Skeletal muscle tissue (tissue), 5 donors: ENCODE measurements around the gene STBD1. TPM values are rescaled to one million over a fixed set of nuclear protein-coding genes. Genes with fewer than 3 reads are reported as not detected.
"Not testable (repeated sequence)": the region's sequence is repeated elsewhere in the genome, so short reads cannot be mapped to it uniquely, and the experiment has no call there.

Source experiments
- H3K27ac ChIP-seq: one replicate; pipeline ENCODE4 v1.7.0; 2013; ENCODE audit warnings: mild to moderate bottlenecking, low read depth, low read length, inconsistent platforms
- H3K27me3 ChIP-seq, 3 donors: one replicate each; pipeline ENCODE4 v1.7.0; 2013; ENCODE audit warnings: low read length in 3 of 3; ENCODE audit not compliant: control insufficient read depth in 3 of 3, insufficient read depth in 3 of 3
- H3K36me3 ChIP-seq, 3 donors: one replicate each; pipeline ENCODE4 v1.7.0; 2013; ENCODE audit warnings: low read length in 3 of 3; ENCODE audit not compliant: control insufficient read depth in 3 of 3, insufficient read depth in 3 of 3
- H3K4me1 ChIP-seq, 3 donors: one replicate each; pipeline ENCODE4 v1.7.0; 2013; ENCODE audit warnings: low read length in 3 of 3, mild to moderate bottlenecking in 3 of 3; ENCODE audit not compliant: control insufficient read depth in 3 of 3, insufficient read depth in 3 of 3
- H3K4me3 ChIP-seq, 3 donors: one replicate each; pipeline ENCODE4 v1.7.0; 2013; ENCODE audit warnings: low read length in 3 of 3
- H3K9ac ChIP-seq, 3 donors: one replicate each; pipeline ENCODE4 v1.7.0; 2013; ENCODE audit warnings: low read length in 3 of 3, mild to moderate bottlenecking in 3 of 3, moderate library complexity in 2 of 3, low read depth in 1 of 3
- H3K9me3 ChIP-seq, 3 donors: one replicate each; pipeline ENCODE4 v1.7.0; 2013; ENCODE audit warnings: low read length in 3 of 3; ENCODE audit not compliant: control insufficient read depth in 3 of 3
- small RNA-seq: library from RNA; depleted of rRNA; stranded (forward); fragments of <200 nt; gene quantifications from one replicate; pipeline ENCODE3, GENCODE V24; 2014
- total RNA-seq: library from RNA; depleted of rRNA; stranded (reverse); fragments of >200 nt; gene quantifications from one replicate; pipeline ENCODE4 v1.2.3, GENCODE V29; 2014
- donor health status: Osteomylitis.

STBD1 gene
- total RNA-seq, 1 donor from 2014 or later: 27.1 TPM

DNA sequence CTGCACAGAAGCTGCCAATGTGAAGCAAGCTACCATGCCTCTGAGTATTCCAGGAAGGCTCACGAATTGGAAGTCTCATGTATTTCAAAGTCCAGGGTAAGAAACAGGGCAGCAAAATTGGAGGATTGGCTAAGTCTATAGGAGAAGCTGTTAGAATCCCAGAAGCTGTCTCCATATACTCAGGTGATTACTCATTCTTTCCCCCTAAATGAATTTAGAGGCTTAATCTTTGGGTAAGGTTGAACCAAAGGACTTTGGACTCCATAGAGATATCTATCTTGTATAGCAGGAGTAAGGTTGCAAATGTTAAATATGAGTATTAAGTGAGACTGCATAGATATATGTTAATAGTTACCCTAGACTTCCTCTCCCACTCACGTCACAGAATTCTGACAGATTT is 36.3 kb downstream of the STBD1 start:
- H3K36me3 ChIP-seq: no peaks in the 10 kb centered on the region
- no peaks in the 10 kb centered on the region for H3K9me3 ChIP-seq
- no peaks in the 10 kb centered on the region for H3K27me3 ChIP-seq
- H3K27ac ChIP-seq: no peak overlapping the region
- no peak overlapping the region for H3K9ac ChIP-seq
- peaks cover 0 to 3% (median 0%) of the 10 kb centered on the region in 3 donors for H3K4me1 ChIP-seq
- H3K4me3 ChIP-seq: no peak overlapping the region

DNA sequence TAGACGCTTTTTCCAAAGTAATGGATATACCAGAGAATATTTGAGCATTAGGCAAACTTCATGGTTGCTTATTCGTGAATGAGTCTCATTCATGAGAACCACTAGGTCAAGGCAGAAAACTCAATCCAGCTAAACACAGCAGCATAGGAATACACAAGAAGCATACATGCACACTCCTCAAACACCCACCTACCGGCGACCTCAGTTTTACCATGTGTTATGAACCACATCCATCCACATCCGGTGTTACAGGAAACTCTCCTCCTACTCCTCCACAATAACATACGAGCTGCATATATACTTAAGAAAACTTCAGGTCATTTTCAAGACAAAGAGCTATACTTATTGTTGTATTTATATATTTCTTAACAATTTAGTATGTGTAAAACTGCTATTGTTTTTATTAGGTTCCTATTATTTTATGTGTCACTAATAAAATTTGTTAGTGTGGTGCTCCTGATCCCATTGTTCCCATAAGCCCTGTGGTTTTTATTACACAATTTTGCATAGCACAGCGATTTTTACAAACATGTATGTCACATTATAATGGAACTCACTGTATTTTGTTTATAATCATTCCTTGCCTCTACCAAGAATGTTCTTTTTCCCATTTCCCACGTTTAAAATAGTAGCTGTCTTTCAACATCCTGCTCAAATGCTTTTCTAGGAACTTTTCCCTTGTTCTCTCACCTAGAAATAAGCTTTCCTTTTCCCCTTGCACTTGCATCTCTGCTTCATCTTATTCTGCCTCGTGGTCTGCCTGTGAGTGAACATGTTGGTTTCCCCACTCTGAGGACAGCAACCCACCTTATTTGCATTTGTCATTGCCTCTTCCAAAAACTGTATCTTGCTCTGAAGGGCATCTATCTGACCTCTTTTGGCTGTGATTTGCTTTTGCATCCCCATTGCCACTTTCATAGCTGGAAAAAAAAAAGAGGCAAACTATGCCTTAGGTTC is 48.3 kb downstream of the STBD1 start:
- H3K9me3 ChIP-seq: no peaks in the 10 kb centered on the region
- H3K4me3 ChIP-seq: no peak overlapping the region
- no peak overlapping the region for H3K9ac ChIP-seq
- H3K27ac ChIP-seq: no peak overlapping the region
- no peaks in the 10 kb centered on the region for H3K27me3 ChIP-seq
- H3K4me1 ChIP-seq: no peaks in the 10 kb centered on the region
- no peaks in the 10 kb centered on the region for H3K36me3 ChIP-seq

DNA sequence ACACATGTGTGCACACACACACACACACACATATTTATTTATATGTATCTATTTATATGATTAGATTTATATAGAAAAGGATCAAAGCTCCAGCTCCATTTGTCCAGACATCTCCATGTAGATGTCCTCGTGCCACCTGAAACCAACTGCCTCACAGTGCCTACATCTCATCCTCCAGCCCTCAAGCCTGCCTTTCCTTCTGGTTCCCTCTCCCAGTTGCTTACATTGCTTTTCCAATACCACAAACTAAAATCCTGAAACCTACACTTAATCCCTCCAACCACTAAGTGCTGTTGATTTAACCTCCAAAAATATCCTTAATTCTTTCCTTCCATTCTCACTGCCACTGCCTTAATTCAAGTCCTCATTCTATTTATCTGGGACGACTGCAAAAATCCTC is 51.4 kb downstream of the STBD1 start:
- no peaks in the 10 kb centered on the region for H3K9me3 ChIP-seq
- no peak overlapping the region for H3K9ac ChIP-seq
- H3K4me3 ChIP-seq: no peak overlapping the region
- H3K27me3 ChIP-seq: no peaks in the 10 kb centered on the region
- H3K36me3 ChIP-seq: no peaks in the 10 kb centered on the region
- H3K27ac ChIP-seq: no peak overlapping the region
- H3K4me1 ChIP-seq: no peaks in the 10 kb centered on the region

DNA sequence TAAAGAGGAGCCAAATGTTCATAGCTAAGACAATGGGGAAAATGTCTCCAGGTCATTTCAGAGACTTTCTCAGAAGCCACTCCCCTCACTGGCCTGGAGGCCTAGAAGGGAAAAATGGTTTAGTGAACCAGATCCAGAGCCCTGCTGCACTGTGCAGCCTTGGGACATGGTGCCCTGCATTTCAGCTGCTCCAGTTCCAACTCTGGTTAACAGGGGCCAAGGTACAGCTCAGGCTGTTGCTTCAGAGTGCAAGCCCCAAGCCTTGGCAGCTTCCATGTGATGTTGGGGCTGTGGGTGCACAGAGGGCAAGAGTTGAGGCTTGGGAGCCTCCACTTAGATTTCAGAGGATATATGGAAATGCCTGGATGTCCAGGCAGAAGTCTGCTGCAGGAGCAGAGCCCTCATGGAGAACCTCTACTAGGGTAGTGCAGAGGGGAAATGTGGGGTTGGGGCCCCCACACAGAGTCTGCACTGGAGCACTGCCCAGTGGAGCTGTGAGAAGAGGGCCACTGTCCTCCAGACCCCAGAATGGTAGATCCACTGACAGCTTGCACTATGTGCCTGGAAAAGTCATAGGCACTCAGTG is 53.4 kb downstream of the STBD1 start:
- H3K4me1 ChIP-seq, H3K36me3 ChIP-seq, H3K9ac ChIP-seq, H3K27me3 ChIP-seq, H3K4me3 ChIP-seq, H3K9me3 ChIP-seq, H3K27ac ChIP-seq: not testable (repeated sequence)

Small RNA genes within 50 kb of the gene (small RNA-seq; reads per million reads assigned to genes)
- not detected for gene RNU6-1000P

Other genes starting within 250 kb of the STBD1 start
- gene ART3, start 232.0 kb upstream of the STBD1 start, total RNA-seq: 19.3 TPM
- 78.8 TPM for gene NUP54, start 158.3 kb upstream of the STBD1 start, total RNA-seq
- gene SCARB2, start 92.9 kb upstream of the STBD1 start, total RNA-seq: 125 TPM
- 0.52 TPM for gene FAM47E, start 55.0 kb upstream of the STBD1 start, total RNA-seq
- gene CCDC158, start 114.4 kb downstream of the STBD1 start, total RNA-seq: 1.0 TPM
- 21.4 TPM for gene SHROOM3, start 128.5 kb downstream of the STBD1 start, total RNA-seq